GM21717 (cell line): Measurements from ENCODE around the gene SLA2.
"Not testable (repeated sequence)": the region's sequence is repeated elsewhere in the genome, so short reads cannot be mapped to it uniquely, and the experiment has no call there.

Experiments
- ATAC-seq: cut with Tn5 transposase; IDR thresholded peaks from one replicate; pipeline ENCODE4 v1.9.1; 2021; ENCODE audit warnings: mild to moderate bottlenecking, moderate library complexity; ENCODE audit not compliant: unreplicated experiment

SLA2 gene

GRCh38 chr20:36578356-36579041, 67.5 kb downstream of the SLA2 start:
- ATAC-seq: no peak

- ATAC-seq: no peak
These were observed 69.9 kb downstream of the SLA2 start for GRCh38 chr20:36576081-36576445.

GRCh38 chr20:36574366-36575135, 71.4 kb downstream of the SLA2 start:
- ATAC-seq: no peak

GRCh38 chr20:36573798-36574365, 72.1 kb downstream of the SLA2 start:
- ATAC-seq: peak; percentile 16

- peak; percentile 58 for ATAC-seq
These were observed 72.7 kb downstream of the SLA2 start, which contains the start of gene TGIF2 for GRCh38 chr20:36573103-36573797. Gene TGIF2, plus strand, starts transcription at chr20:36573597. Its CDS starts 5,178 bp downstream, at chr20:36578775.

- no peak for ATAC-seq
These were observed 73.3 kb downstream of the SLA2 start for GRCh38 chr20:36572701-36573102.

GRCh38 chr20:36571564-36572504, 74.2 kb downstream of the SLA2 start:
- no peak for ATAC-seq

- no peak for ATAC-seq
These were observed 76.1 kb downstream of the SLA2 start for GRCh38 chr20:36569847-36570429.

- ATAC-seq: no peak
These were observed 80.5 kb downstream of the SLA2 start for GRCh38 chr20:36565520-36565919.

- not testable (repeated sequence) for ATAC-seq
These were observed 81.3 kb downstream of the SLA2 start for GRCh38 chr20:36564726-36565121.

GRCh38 chr20:36564078-36564725, 81.8 kb downstream of the SLA2 start:
- ATAC-seq: not testable (repeated sequence)

- ATAC-seq: no peak
These were observed 82.6 kb downstream of the SLA2 start for GRCh38 chr20:36563374-36563773.

GRCh38 chr20:36562724-36563123, 83.3 kb downstream of the SLA2 start:
- ATAC-seq: no peak
